ENCODE measurements around the gene ERC1. TPM values are rescaled to one million over a fixed set of nuclear protein-coding genes. Genes with fewer than 3 reads are reported as not detected.
A peak's percentile ranks its signal among the peaks of the same experiment; 100 is the strongest.

Gene ERC1
- total and polyA plus RNA-seq, 9 of the 15 experiments (the other 6 are each of a cell fraction or from before 2014, with no cell fraction given), result 0.74 to 11.8 (median 4.8) TPM

- Histone ChIP-seq H3K79me2 (ENCODE audit: control insufficient read depth, insufficient read depth, low read length) (no peaks in the 10 kb centered on the region), H3K9ac (ENCODE audit: insufficient read depth in 1 of 2, low read depth in 2 of 2, low read length in 2 of 2) (no peak overlapping the region), H4K20me1 (replicated peaks; ENCODE audit: control insufficient read depth, insufficient read depth, low read length) (no peaks in the 10 kb centered on the region), H3K9me3 (replicated peaks; ENCODE audit: control insufficient read depth, insufficient read depth, low read depth, low read length) (peaks cover under 1% of the 10 kb centered on the region; the same call in 1 of the 2 replicates), H3K4me3 (no peak overlapping the region), H3K4me2 (ENCODE audit: insufficient read depth, low read length) (no peak overlapping the region), H3K36me3 (ENCODE audit: control insufficient read depth, insufficient read depth, low read length) (no peaks in the 10 kb centered on the region), H2AFZ (ENCODE audit: low read depth, low read length) (no peak overlapping the region), H3K4me1 (replicated peaks in 1 of 2; ENCODE audit: control insufficient read depth in 2 of 2, insufficient read depth in 2 of 2, low read length in 2 of 2) (no peaks in the 10 kb centered on the region), H3K9me1 (ENCODE audit: control insufficient read depth, insufficient read depth, low read length) (no peaks in the 10 kb centered on the region), H3K27me3 (ENCODE audit: control insufficient read depth in 2 of 2, insufficient read depth in 2 of 2, low read length in 2 of 2) (no peaks in the 10 kb centered on the region), H3K27ac (ENCODE audit: extremely low read depth, low read depth, low read length) (no peak overlapping the region)
- no peak for DNase-seq (ENCODE audit: extremely low read depth in 1 of 4, low spot score in 3 of 4)
- in situ Hi-C loops (cut with MboI) (no loop called here), intact Hi-C loops (cut with micrococcal nuclease) (no loop called here)
- TF ChIP-seq ZNF121 (CRISPR knock-in tag; conservative IDR thresholded peaks at IDR 0.05) (peak; percentile 78), CHD7 (IDR thresholded peaks at IDR 0.05; ENCODE audit: low read depth, low read length) (no peak), ARID1B (IDR thresholded peaks at IDR 0.05) (no peak), PHF8 (IDR thresholded peaks at IDR 0.05; ENCODE audit: borderline replicate concordance, low read length) (no peak), ZNF589 (CRISPR knock-in tag; IDR thresholded peaks at IDR 0.05; ENCODE audit: low read depth) (no peak)
- WGBS (ENCODE audit: insufficient coverage, low coverage, missing lambda C conversion rate), result 90% methylated on average over 2 of the region's 2 CpGs
- ATAC-seq, result no peak
- CTCF ChIA-PET (ENCODE audit: low intra/inter-chr PET ratio), result no interaction called here
- POLR2A ChIA-PET, result interaction anchor here (0.6 kb wide), 2 partner anchors 81 to 543 kb away, joined by 3 read pairs; no protein-coding TSS in a partner anchor
- BruUV-seq (replicated peaks), result no TSS peak
- FAIRE-seq, result no peak
These were observed 73.3 kb downstream of the ERC1 start for GRCh38 chr12:1064317-1064716.

Measured in K562 (cell line).